ENCODE data around the gene ANKRD17.
"Not testable (repeated sequence)": the region's sequence is repeated elsewhere in the genome, so short reads cannot be mapped to it uniquely, and the experiment has no call there.

ANKRD17 gene

GRCh38 chr4:73211968-73212367 is 46.6 kb downstream of the ANKRD17 start:
- ATAC-seq (ENCODE audit: insufficient read depth, low read depth) (no peak), DNase-seq (no peak)
- H3K36me3 ChIP-seq (ENCODE audit: insufficient read depth, low read length) = peaks cover 12% of the 10 kb centered on the region
- H3K4me3 ChIP-seq (ENCODE audit: low read depth in 1 of 2, low read length in 2 of 2) = no peak overlapping the region
- peaks cover 26% of the 10 kb centered on the region; the same call in 1 of the 2 replicates for H4K20me1 ChIP-seq (ENCODE audit: insufficient read depth, low read length)
- H2AFZ ChIP-seq (ENCODE audit: low read depth, low read length) = no peak overlapping the region
- no peaks in the 10 kb centered on the region for H3K27me3 ChIP-seq (ENCODE audit: insufficient read depth, low read length, poor library complexity)
- H3K79me2 ChIP-seq (ENCODE audit: insufficient read depth, low read length) = peaks cover 96% of the 10 kb centered on the region
- H3K27ac ChIP-seq (ENCODE audit: low read length) = no peak overlapping the region
- H3K4me2 ChIP-seq (ENCODE audit: insufficient read depth, low read length) = no peak overlapping the region
- H3K9me3 ChIP-seq (ENCODE audit: insufficient read depth, low read length, severe bottlenecking) = no peaks in the 10 kb centered on the region
- TF ChIP-seq CTCF (IDR thresholded peaks at IDR 0.05; ENCODE audit: borderline replicate concordance, extremely low read depth, low read length, poor library complexity, severe bottlenecking) (no peak), EZH2 (IDR thresholded peaks at IDR 0.05; ENCODE audit: borderline replicate concordance, low read depth, low read length, severe bottlenecking) (no peak)
- no peaks in the 10 kb centered on the region for H3K4me1 ChIP-seq (ENCODE audit: insufficient read depth, low read length)
- H3K9ac ChIP-seq (ENCODE audit: low read depth, low read length) = no peak overlapping the region

DNA sequence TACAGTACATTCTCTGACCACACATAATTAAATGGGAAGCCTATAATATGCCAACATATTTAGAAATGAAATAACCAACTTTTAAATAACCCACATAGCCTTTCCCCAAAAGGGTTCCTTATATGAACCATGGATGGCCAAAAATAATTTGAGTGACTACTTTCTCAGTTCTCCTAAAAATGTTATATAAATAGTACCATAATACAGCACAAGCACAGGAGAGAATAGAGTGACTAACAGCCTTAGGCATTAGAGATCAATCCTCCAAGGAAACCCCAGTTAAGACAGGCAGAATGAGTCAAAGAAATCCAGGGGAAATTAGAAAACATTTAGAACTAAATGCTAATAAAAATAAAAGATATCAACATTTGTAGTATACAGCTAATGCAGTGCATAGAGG is 50.2 kb downstream of the ANKRD17 start:
- ATAC-seq (ENCODE audit: insufficient read depth, low read depth) (no peak), DNase-seq (no peak)
- no peak overlapping the region for H3K9ac ChIP-seq (ENCODE audit: low read depth, low read length)
- H3K36me3 ChIP-seq (ENCODE audit: insufficient read depth, low read length) = peaks cover 10% of the 10 kb centered on the region
- TF ChIP-seq EZH2 (IDR thresholded peaks at IDR 0.05; ENCODE audit: borderline replicate concordance, low read depth, low read length, severe bottlenecking) = no peak
- no peak for TF ChIP-seq CTCF (IDR thresholded peaks at IDR 0.05; ENCODE audit: borderline replicate concordance, extremely low read depth, low read length, poor library complexity, severe bottlenecking)
- no peak overlapping the region for H3K4me3 ChIP-seq (ENCODE audit: low read depth in 1 of 2, low read length in 2 of 2)
- no peaks in the 10 kb centered on the region for H3K9me3 ChIP-seq (ENCODE audit: insufficient read depth, low read length, severe bottlenecking)
- H3K79me2 ChIP-seq (ENCODE audit: insufficient read depth, low read length) = peaks cover 98% of the 10 kb centered on the region
- H3K27me3 ChIP-seq (ENCODE audit: insufficient read depth, low read length, poor library complexity) = no peaks in the 10 kb centered on the region
- H4K20me1 ChIP-seq (ENCODE audit: insufficient read depth, low read length) = peaks cover 28% of the 10 kb centered on the region; the same call in 1 of the 2 replicates
- H3K27ac ChIP-seq (ENCODE audit: low read length) = no peak overlapping the region
- H2AFZ ChIP-seq (ENCODE audit: low read depth, low read length) = no peak overlapping the region
- H3K4me2 ChIP-seq (ENCODE audit: insufficient read depth, low read length) = no peak overlapping the region
- H3K4me1 ChIP-seq (ENCODE audit: insufficient read depth, low read length) = no peaks in the 10 kb centered on the region

- Histone ChIP-seq H3K27ac (ENCODE audit: low read length) (no peak overlapping the region), H3K79me2 (ENCODE audit: insufficient read depth, low read length) (peaks cover 99% of the 10 kb centered on the region), H2AFZ (ENCODE audit: low read depth, low read length) (no peak overlapping the region), H3K36me3 (ENCODE audit: insufficient read depth, low read length) (peaks cover 9% of the 10 kb centered on the region; the same call in 1 of the 2 replicates), H3K27me3 (ENCODE audit: insufficient read depth, low read length, poor library complexity) (no peaks in the 10 kb centered on the region), H3K9me3 (ENCODE audit: insufficient read depth, low read length, severe bottlenecking) (no peaks in the 10 kb centered on the region), H3K9ac (ENCODE audit: low read depth, low read length) (no peak overlapping the region), H3K4me2 (ENCODE audit: insufficient read depth, low read length) (no peak overlapping the region), H3K4me3 (ENCODE audit: low read depth in 1 of 2, low read length in 2 of 2) (no peak overlapping the region), H4K20me1 (ENCODE audit: insufficient read depth, low read length) (peaks cover 36% of the 10 kb centered on the region; the same call in 1 of the 2 replicates), H3K4me1 (ENCODE audit: insufficient read depth, low read length) (no peaks in the 10 kb centered on the region)
- TF ChIP-seq CTCF (IDR thresholded peaks at IDR 0.05; ENCODE audit: borderline replicate concordance, extremely low read depth, low read length, poor library complexity, severe bottlenecking) = no peak
- no peak for TF ChIP-seq EZH2 (IDR thresholded peaks at IDR 0.05; ENCODE audit: borderline replicate concordance, low read depth, low read length, severe bottlenecking)
- DNase-seq (no peak), ATAC-seq (ENCODE audit: insufficient read depth, low read depth) (no peak)
Measured at GRCh38 chr4:73206236-73206635, 52.4 kb downstream of the ANKRD17 start.

- H3K4me3 ChIP-seq (ENCODE audit: low read depth in 1 of 2, low read length in 2 of 2) = no peak overlapping the region
- no peak overlapping the region for H3K9ac ChIP-seq (ENCODE audit: low read depth, low read length)
- H3K36me3 ChIP-seq (ENCODE audit: insufficient read depth, low read length) = peaks cover 9% of the 10 kb centered on the region; the same call in 1 of the 2 replicates
- H3K27ac ChIP-seq (ENCODE audit: low read length) = no peak overlapping the region
- H3K4me1 ChIP-seq (ENCODE audit: insufficient read depth, low read length) = no peaks in the 10 kb centered on the region
- H3K27me3 ChIP-seq (ENCODE audit: insufficient read depth, low read length, poor library complexity) = no peaks in the 10 kb centered on the region
- no peak overlapping the region for H2AFZ ChIP-seq (ENCODE audit: low read depth, low read length)
- no peaks in the 10 kb centered on the region for H3K9me3 ChIP-seq (ENCODE audit: insufficient read depth, low read length, severe bottlenecking)
- no peak for DNase-seq
- peaks cover 99% of the 10 kb centered on the region for H3K79me2 ChIP-seq (ENCODE audit: insufficient read depth, low read length)
- TF ChIP-seq EZH2 (IDR thresholded peaks at IDR 0.05; ENCODE audit: borderline replicate concordance, low read depth, low read length, severe bottlenecking) = no peak
- TF ChIP-seq CTCF (IDR thresholded peaks at IDR 0.05; ENCODE audit: borderline replicate concordance, extremely low read depth, low read length, poor library complexity, severe bottlenecking) = no peak
- no peak overlapping the region for H3K4me2 ChIP-seq (ENCODE audit: insufficient read depth, low read length)
- no peak for ATAC-seq (ENCODE audit: insufficient read depth, low read depth)
- peaks cover 37% of the 10 kb centered on the region; the same call in 1 of the 2 replicates for H4K20me1 ChIP-seq (ENCODE audit: insufficient read depth, low read length)
Measured at GRCh38 chr4:73205482-73205881, 53.1 kb downstream of the ANKRD17 start.

GRCh38 chr4:73203976-73204375 is 54.6 kb downstream of the ANKRD17 start:
- H2AFZ ChIP-seq (ENCODE audit: low read depth, low read length); H3K27ac ChIP-seq (ENCODE audit: low read length); H3K27me3 ChIP-seq (ENCODE audit: insufficient read depth, low read length, poor library complexity); H3K4me2 ChIP-seq (ENCODE audit: insufficient read depth, low read length); H3K9ac ChIP-seq (ENCODE audit: low read depth, low read length); H3K36me3 ChIP-seq (ENCODE audit: insufficient read depth, low read length); DNase-seq; H3K4me3 ChIP-seq (ENCODE audit: low read depth in 1 of 2, low read length in 2 of 2); ATAC-seq (ENCODE audit: insufficient read depth, low read depth); H3K4me1 ChIP-seq (ENCODE audit: insufficient read depth, low read length); H3K9me3 ChIP-seq (ENCODE audit: insufficient read depth, low read length, severe bottlenecking): not testable (repeated sequence)
- Histone ChIP-seq H3K79me2 (ENCODE audit: insufficient read depth, low read length) (peaks cover 99% of the 10 kb centered on the region), H4K20me1 (ENCODE audit: insufficient read depth, low read length) (peaks cover 35% of the 10 kb centered on the region; the same call in 1 of the 2 replicates)
